Esophagus mucosa (tissue), 1 donor: Measurements from ENCODE around the gene CNTNAP5. TPM values are rescaled to one million over a fixed set of nuclear protein-coding genes. Genes with fewer than 3 reads are reported as not detected.
"Not testable (repeated sequence)": the region's sequence is repeated elsewhere in the genome, so short reads cannot be mapped to it uniquely, and the experiment has no call there.

ENCODE experiments used
- ATAC-seq: fragments of 200-7000 bp; cut with Tn5 transposase; one replicate; pipeline ENCODE4 v1.9.1; 2020
- total RNA-seq: library from RNA; stranded (reverse); gene quantifications from one replicate; pipeline ENCODE4 v1.2.4, GENCODE V29; 2023
- donor health status: DM: yes; HTN: yes; CAD: no.

The CNTNAP5 gene
- total RNA-seq, 1 donor from 2014 or later, result not detected

DNA sequence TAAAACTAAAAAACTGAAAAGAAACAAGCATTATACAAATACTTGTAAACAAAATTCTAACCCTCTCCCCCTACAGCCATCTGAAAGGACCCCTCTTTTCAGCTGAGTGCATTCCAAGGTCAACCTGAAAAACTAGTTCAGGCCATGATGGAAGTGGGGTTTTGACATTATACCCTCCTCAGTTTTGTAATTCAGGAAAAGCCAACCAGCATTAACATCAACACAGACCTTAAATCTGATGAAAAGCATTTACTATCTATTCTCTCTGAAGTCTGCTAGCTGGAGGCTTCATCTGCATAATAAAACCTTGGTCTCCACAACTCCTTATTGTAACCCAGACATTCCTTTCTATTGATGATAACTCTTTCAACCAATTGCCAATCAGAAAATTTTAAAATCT, 302.2 kb downstream of the CNTNAP5 start:
- ATAC-seq, result no peak

DNA sequence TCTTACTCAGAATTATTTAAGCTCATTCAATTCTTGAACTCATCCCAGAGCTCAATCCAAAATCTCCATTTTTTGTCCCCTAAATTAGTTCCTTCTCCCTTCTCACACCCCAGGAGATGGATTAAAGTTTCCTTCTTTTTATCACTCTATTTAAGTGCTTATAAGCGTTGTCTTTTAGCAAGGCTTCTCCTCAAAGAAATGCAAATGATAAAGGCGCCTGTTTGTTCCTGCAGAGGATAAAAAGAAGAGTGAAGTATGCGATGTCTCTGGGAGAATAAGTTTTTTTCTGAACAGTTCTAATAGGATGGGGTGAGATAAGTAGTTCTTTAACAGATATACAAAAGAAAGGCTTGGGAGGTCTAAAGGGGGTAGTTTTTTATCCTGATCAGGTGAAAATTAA, 303.3 kb downstream of the CNTNAP5 start:
- no peak for ATAC-seq

DNA sequence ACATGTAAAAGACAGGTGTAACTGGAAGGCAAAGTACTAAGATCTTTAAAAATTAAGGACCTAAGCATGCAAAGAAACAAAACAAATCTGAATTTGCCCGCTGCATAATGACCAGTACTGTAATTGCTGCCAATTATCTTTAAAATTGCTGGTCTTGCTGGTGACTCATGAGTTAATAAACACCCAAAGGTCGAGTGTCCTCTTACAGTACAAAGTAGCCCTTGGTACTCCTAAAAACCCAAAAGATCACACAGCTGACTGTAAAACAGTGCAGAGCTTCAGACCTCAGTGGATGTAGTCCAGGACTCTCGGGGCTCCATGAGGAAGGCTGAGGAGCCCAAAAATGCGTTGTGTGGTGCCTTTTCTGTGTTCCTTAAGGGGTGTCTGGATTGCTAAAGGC, 308.7 kb downstream of the CNTNAP5 start:
- ATAC-seq, result no peak

DNA sequence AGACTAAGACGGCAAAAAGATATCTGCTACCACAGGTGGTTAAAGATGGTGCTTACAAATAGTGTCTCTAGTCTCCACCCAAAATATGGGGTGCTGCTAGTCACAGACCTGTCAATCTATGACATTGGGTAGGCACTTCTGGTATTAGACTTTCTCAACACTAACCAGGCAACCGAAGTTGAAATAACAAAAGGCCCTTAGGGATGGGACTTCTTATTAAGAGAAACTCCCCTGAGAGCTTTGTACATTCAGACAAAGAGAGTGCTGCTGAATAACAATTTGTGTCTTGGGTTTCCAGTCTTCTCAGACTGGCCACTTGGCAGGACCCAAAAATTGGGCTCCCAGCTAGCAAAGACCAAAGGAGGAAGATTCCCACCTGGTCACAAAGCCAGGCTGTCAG, 310.0 kb downstream of the CNTNAP5 start:
- no peak for ATAC-seq

DNA sequence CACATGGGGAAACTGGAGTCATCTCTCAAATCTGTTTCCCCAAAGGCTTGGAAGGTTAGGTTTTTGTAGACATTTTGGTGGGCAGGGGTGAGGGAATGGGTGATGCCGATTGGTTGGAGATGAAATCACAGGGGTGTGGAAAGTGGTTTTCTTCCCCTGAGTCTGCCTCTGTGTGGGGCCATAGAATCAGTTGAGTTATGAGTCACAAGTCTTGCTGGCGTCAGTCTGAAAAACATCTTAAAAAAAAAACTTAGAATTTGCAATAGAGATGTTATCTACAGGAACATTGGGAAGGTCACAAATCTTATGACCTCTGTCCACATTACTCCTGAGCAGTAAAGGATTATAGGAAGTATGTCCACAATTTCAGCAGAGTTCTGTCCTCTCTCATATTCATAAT, 314.6 kb downstream of the CNTNAP5 start:
- no peak for ATAC-seq

DNA sequence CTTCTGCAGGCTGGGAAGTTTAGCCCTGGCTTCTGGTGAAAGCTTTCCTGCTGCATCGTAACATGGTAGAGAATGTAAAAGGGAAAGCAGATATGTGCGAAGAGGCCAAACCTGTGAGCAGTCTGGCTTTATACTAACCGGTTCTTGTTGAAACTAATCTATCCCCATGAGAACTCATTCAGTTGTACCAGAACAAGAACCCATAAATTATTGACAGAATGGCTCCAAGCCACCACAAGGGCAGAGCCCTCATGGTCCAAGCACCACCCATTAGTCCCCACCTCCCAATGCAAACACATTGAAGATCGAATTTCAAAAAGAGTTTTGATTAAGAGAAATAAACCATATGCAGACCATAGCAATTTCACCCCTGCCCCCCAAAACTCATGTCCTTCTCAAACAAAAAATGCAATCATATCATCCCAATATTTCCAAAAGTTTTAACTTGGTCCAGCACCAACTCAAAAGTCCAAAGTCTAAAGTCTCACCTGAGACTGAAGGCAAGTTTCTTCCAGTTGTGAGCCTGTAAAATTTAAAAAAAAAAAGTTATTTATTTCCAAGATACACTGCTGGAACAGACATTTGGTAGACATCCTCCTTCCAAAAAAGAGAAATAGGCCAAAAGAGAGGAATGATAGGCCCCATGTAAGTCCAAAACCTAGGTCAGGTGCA, 318.9 kb downstream of the CNTNAP5 start:
- no peak for ATAC-seq

DNA sequence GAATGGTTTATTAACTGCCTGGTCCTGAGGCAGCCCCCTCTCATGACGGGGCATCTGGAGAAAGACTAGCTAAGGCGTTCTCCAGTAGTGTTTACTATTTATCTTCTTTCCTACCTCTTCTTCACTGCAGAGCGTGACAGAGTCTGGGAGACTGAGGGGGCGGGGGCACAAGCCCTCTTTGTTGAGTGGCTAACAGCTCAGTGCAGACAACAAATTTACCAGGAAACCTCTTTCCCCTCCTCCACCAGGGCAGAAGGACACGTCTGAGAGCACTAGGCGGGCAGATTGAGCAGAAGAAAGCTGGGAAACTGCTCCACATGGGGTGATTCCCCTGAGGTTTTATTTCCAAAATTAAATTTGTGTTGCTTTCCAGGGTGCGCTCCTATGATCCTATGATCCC, 322.1 kb downstream of the CNTNAP5 start:
- ATAC-seq, result no peak

DNA sequence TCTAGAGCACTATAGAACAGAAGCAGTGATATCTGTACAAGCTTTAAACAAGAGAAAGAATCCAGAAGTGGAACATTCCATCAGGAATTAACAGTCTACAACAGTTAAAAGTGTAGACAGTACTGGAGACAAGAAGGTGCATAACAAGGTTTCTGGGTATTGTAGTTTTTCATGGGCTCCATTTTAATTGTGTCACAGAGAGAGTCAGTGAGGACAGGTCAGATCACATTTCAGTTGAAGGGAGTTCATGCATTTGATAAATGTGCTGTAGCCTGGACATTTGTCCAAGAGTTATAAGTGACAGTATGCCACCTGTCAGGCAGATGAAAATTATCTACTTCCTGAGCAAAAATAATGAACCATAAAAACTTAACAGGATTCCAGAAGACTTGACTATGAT, 328.6 kb downstream of the CNTNAP5 start:
- no peak for ATAC-seq

DNA sequence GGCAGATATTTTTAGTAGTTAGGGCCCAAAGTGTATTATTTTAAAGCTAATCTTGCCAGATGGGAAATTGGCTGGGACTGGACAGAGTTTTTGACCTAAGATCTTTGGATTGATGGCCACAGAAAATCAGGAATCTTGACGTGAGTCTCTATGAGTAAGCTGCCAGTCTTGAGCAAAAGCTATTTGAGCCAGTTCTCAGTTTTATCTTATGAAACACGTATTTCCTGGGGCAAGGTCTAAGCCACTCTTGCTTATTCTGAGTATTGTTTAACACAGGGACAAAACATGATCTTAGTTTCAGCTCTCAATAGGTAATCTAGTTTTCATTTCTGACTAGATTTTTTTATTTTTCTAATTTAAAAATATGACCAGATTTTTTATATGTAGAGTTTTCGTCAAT, 329.4 kb downstream of the CNTNAP5 start:
- ATAC-seq, result no peak

DNA sequence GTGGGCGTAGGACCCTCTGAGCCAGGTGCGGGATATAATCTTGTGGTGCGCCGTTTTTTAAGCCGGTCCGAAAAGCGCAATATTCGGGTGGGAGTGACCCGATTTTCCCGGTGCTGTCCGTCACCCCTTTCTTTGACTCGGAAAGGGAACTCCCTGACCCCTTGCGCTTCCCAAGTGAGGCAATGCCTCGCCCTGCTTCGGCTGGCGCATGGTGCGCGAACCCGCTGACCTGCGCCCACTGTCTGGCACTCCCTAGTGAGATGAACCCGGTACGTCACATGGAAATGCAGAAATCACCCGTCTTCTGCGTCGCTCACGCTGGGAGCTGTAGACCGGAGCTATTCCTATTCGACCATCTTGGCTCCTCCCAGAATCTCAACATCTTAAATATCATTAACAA, 336.9 kb downstream of the CNTNAP5 start:
- ATAC-seq, result not testable (repeated sequence)

DNA sequence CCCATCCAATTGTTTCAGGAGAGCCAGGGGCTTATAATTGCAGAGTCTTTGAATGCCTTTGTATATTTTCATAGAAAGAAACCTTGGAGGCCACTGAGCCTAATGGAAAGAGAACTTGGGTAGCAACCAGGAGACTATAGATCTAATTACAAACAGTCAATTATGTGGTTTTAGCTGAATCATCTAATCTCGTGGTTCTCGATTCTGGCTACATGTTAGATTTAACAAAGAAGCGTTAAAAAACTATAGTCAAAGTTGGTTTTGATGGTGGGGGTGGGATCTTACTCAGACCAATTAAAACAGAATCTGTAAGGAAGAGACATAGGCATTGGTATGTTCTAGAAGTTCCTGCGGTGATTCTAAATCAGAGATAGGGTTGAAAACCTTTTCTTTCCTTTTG, 344.1 kb downstream of the CNTNAP5 start:
- no peak for ATAC-seq

DNA sequence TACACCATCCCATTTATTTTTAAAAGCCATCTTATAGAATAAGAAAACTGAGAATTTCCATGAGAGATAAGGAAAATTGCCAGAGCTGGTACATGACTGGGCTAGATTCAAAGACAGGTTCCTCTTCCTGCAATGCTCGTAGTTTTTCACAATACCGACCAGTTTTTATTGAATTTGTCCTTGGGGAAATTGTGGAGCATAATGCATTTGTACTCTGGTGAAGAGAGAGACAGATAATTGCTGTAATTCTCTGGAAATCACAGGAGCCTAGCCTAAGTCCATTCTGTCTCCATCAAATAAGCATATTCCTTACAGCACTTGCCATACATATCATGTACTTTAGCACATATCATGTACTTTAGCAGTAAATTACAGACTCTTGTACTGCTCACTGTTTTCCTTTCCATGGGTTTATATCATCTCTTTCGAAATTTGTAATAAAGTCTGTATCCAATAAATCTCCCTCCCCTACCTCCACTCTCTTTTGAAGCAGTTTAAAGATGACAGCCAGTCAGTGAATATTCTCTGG, 355.2 kb downstream of the CNTNAP5 start:
- ATAC-seq, result no peak

DNA sequence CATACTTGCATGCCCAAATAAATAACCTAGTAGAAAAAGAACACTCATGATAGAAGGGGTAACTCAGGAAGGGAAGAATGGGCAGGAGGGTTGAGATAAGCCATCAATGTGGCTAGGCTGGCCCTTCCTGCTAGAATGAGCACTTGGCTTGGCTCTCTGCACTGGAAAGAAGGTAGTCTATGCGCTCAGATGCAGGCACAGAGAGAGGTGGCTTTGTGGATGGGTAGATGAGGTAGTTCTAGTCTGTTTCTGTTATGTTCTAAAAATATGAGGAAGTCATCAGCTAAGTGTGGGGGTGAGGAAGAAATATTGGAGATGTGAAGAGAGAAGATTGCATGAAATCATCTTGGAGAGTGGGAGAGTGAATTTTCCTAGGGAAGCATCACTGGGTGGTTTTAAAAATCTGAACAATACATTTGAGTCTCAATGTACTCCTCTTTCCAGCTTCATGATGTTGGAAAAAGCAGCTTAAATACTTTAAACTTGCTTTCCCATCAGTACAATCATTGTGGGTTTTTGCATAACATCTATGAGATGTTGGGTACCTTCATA, 357.1 kb downstream of the CNTNAP5 start:
- ATAC-seq, result no peak

DNA sequence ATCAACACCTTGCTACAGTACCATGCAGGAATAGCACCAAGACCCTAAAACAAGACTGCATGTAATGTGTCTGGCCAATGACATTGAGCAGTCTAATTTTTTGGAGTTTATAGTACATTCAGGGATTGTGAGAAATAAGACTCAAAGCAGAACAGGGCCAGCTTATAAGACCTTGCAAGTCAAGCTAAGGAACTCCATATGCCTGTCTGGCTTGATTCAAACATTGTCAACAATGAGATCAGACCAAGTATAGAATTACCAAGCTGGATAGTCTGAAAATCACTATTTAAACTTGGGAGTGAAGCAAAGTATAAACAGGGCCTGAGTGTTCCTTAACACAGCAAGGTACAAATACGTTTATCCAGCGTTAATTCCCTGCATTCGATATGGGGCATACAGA, 370.9 kb downstream of the CNTNAP5 start:
- no peak for ATAC-seq

DNA sequence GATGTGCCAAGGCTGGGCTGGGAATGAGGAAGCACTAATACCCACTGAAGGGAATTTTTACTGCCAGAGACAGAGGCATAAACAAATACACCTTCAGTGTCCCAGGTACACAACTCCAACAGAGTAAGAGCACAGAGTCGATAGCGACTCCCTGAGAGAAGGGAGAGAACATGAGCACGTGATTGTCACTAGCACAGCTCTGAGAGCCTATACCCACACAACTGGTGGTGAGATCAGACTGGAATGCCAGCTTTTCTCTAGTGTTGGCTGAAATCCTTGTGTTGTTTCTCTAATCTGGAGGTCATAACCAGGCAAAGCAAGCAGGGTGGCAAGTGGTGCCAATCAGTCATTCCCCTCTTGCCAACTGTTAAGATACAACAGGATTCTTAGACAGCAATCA, 377.2 kb downstream of the CNTNAP5 start:
- ATAC-seq, result no peak

DNA sequence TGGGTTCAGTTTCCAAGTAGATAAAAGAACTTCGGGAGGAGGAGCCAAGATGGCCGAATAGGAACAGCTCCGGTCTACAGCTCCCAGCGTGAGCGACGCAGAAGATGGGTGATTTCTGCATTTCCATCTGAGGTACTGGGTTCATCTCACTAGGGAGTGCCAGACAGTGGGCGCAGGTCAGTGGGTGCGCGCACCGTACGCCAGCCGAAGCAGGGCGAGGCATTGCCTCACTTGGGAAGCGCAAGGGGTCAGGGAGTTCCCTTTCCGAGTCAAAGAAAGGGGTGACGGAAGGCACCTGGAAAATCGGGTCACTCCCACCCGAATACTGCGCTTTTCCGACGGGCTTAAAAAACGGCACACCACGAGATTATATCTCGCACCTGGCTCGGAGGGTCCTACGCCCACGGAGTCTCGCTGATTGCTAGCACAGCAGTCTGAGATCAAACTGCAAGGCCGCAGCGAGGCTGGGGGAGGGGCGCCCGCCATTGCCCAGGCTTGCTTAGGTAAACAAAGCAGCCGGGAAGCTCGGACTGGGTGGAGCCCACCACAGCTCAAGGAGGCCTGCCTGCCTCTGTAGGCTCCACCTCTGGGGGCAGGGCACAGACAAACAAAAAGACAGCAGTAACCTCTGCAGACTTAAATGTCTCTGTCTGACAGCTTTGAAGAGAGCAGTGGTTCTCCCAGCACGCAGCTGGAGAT, 382.9 kb downstream of the CNTNAP5 start:
- not testable (repeated sequence) for ATAC-seq

DNA sequence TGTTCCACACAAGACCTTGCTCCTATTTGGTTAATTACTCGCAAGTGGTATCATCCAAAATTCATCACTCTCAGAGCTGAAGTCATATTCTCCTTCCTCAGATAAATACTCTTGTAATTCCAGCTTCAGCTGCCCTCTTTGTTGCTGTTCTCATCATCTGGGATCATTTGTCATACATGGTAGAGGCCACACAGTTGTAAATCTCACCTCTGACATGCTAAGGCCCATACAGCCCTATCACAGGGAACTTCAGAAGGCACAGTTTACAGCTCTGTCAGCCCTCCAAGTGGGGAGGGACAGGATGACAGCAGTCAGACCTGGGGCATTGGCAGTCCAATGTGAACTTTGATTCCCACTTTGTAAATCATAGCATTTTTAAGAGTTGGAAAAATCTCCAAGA, 399.0 kb downstream of the CNTNAP5 start:
- no peak for ATAC-seq

DNA sequence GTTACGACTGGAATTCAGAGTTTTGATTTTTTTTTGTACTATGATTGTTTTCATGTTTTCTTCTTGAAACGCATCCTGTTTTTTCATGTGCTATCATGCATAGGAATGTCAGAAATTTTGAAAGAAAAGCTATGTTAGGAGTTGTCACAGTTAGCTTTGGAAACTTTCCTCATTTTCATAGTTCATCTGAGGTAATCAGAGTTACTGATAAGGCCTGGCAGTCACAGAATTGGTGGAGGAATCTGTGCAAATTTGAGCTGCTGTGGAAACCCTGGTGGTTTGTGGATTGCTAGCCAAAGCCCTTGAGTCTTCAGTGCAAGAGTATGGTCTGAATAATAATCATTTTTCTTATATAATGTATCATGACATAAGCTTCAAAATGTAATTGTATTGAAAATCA, 401.0 kb downstream of the CNTNAP5 start:
- no peak for ATAC-seq

DNA sequence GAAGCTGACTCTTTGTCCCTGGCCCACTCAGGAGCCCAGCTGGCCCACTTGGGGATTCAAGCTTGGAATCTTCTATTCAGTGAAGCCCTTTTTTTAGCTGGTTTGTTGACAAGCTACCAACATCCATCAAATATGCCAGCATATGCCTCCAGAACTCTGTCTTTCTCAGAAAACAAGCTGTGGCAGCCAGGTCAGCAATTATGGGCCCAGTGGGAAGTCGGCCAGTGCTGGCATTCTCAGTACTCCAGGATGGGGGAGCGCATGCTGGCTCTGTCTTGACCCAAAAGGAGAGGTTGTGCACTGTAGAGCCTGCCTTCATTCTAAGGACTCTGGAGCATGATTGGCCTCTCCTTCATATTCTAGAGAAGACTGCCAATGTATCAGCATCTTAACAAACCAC, 401.5 kb downstream of the CNTNAP5 start:
- ATAC-seq, result no peak

DNA sequence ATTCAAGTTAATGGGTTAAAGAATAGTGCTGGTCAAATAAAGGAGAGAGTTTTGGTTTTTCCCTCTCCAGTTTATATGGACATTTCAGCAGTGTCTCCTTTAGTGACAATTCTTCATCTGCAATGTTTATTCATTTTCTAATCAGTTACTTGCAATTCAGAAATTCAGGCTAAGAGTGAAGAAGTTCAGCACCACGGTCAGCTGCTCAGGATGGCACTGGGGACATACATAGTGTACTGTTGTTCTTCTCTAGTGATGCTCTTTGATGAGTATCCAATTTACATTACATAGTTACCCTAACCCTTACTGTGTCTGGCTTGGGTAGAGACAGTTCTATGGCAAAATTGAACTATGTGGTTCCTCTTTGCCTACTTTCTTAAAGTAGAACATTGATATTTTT, 412.7 kb downstream of the CNTNAP5 start:
- no peak for ATAC-seq

DNA sequence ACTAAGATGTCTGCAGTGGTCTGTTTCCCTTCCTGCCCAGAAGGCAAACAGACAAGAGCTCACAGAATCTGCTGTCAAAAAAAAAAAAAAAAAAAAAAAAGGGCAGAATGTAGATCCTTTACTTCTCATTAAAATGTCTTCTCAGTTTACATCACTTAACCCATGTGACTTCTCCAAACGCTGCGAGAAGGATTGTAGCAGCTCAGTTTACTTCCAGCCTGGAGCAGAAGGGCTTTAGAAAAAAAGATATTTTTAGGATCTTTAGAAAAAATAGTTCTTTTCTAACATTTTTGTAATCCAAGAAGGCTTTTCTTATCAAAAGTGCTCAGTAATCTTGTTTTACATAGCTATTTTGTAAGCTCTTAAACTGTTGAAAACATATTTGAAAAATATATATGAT, 425.4 kb downstream of the CNTNAP5 start:
- no peak for ATAC-seq

DNA sequence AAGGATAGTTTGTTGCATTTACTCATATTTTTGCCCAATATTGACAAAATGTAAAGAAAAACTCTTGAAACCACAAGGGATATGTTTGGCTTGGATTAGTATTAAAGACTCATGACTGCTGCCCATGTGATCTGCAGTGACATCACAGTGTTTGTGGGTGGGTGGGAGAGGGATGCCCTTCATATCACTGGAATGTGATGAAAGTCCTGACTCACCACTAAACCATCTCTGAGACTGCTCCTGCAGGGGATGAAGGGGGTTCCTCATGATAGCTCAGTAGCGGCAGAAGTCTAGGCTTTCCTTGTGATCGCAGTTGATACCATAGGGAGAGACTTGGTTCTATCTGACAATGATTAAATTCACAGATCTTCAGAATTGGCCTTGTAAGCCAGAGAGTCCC, 451.2 kb downstream of the CNTNAP5 start:
- ATAC-seq, result no peak

DNA sequence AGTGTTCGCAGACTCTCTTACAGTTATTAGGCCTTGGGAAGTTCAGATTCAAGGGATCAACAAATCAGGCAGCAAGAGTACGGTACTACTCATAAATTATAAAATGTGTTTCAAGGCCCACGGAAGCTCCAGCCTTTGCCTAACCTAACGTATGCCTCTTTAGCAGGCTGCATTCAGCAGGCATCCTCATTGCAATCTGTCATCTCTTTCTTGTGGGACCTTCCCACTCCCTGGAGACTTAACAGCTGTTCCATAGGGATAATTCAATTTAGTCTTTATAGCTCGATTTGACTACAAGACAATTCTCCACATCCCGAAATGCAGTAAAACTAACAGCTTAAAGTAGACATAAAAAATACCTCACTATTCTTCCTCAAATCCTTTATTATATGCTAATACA, 453.7 kb downstream of the CNTNAP5 start:
- no peak for ATAC-seq

DNA sequence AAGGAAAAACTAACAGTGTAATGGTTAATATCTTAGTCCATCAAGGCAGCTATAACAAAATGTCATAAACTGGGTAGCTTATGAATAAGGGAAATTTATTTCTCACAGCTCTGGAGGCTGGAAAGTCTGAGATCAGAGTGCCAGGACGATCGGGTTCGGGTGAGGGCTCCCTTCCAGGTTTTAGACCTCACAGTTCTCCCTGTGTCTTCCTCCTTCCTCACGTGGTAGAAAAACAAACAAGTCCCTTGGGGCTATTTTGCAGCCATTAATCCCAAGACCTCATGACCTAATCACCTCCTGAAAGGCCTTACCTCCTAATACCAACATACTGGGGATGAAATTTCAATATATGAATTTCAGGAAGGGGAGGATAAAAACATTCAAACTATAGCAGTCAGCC, 455.9 kb downstream of the CNTNAP5 start:
- ATAC-seq, result no peak
